Fibroblast of the conjunctiva (primary cell): ENCODE measurements around the gene TBC1D22B.
"Not testable (repeated sequence)": the region's sequence is repeated elsewhere in the genome, so short reads cannot be mapped to it uniquely, and the experiment has no call there.

Experiments
- DNase-seq: peaks from one replicate; pipeline ENCODE4 v3.0.0-alpha.2; 2010; ENCODE audit warnings: low read depth

The TBC1D22B gene

DNA sequence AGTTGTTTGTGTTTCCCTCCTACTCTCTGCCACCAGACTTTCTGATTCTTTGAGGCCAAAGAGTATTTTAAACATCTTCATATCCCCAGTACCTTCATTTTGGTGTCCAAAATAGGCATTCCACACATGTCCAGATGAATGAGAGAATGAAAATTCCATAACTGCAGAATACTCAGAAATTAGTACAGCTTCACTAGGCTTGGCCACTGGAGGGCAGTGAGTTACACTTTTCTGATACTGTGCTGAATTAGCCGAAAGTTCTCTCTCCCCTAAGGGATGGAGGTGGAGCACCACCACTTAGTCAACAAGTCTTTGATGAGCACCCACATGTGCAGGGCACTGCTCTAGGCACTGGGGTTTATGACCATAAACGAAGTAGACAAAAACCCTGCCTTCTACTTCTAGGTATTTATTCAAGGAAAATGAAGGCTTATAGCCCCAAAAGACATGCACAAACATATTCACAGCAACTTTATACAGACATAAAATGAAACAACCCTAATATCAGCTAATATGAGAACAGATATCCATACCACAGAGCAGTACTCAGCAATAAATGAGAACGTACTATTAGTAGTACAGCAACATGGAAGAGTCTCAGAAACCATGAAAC, 46.4 kb downstream of the TBC1D22B start:
- DNase-seq: peak; percentile 17

- no peak for DNase-seq
Observed at GRCh38 chr6:37304766-37305165, 47.2 kb downstream of the TBC1D22B start.

DNA sequence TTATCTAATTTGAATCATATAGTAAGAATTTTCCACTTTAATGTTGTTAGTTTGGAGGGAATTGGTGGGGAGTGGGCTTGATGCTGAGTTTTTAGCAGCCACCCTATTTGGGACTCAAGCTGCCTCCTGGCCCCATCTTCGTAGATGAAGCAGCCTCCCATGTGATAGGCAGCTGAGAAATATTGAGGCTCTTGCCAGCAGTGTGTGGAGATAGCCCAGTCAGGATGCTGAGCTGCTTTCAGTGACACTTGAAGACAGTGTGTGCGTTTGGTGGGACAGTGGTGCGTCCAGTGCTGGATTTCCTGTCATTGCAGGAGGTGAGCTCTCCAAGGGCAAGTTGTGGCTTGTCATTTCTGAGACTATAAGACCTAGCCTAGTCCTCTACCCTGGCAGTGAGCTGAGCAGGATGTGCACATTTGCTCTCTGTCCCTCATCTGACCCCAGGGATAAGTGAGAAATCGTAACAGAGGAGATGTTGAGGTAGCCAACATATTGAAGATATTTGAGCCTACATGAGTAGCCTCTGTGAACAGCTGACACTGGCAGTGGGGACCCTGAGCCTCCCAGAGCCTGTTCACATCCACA, 48.4 kb downstream of the TBC1D22B start:
- no peak for DNase-seq

GRCh38 chr6:37306624-37307222, 49.2 kb downstream of the TBC1D22B start:
- DNase-seq: no peak

DNA sequence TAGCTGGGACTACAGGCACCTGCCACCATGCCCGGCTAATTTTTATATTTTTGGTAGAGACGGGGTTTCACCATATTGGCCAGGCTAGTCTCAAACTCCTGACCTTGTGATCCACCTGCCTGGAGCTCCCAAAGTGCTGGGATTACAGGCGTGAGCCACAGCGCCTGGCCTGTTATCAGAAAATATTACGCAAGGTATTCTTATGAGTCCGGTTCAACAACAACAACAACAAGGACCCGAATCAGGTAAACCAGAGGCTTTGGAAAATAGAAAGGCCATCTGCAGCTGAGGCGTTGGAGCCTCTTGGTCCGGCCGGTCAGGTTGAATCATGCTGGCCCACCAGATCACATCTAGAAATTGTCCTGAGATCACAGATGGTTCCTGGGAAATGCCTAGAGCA, 49.9 kb downstream of the TBC1D22B start:
- not testable (repeated sequence) for DNase-seq

- DNase-seq: peak; percentile 29
Observed at GRCh38 chr6:37308069-37308815, 50.7 kb downstream of the TBC1D22B start.

GRCh38 chr6:37309046-37309445, 51.5 kb downstream of the TBC1D22B start:
- DNase-seq: no peak

- no peak for DNase-seq
Observed at GRCh38 chr6:37309692-37310091, 52.1 kb downstream of the TBC1D22B start.

DNA sequence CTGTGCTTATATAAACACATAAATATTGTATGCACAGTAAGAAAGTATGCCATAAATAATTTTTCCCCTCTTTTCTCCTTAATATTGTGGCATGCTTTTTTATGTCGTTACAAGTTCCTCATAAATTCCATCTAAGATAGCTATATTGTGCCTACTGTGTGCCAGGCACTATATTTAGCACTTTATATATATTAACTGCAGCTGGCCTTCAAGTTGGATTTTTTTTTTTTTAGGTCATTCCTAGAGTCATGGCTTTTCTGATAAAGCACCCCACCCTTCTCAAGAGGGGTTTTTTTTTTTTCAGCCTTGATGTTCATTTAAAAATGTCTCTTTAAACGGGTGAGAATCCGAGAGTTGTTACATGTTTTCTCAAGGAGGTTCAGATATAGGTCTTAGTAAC, 53.4 kb downstream of the TBC1D22B start:
- DNase-seq: no peak

DNA sequence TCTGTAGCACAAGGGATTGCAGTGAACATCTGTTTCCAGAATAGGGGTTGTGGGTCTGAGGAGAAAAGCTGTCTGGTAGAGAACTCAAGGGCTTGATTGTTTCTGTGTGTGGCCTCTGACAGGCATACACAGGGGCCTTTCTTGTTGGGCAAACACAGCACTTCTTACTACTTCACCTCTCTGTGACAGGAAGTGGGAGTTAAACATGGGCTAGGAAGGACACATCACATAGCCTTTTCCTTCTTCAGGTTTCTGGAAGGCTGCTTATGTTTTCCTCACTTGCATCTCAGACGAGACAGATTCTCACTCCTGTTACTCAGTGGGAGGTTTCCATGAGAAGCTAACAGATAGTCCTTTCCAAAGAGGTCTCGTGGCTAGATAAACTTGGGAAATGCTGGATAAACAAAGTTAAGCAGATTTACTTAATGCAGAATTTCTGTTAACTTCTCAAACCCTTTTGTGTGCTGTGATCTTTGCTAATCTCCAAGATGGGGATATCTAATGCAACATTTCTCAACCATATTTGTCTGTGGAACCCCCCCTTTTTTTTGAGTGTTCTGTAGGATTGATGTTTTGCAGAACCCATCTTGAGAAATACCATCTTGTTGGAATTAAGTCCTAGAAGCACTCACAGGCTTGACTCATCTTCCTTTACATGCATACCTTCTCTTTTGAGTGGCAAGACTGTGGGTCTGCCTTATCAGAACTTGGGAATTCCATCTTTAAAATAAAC, 54.3 kb downstream of the TBC1D22B start:
- no peak for DNase-seq

DNA sequence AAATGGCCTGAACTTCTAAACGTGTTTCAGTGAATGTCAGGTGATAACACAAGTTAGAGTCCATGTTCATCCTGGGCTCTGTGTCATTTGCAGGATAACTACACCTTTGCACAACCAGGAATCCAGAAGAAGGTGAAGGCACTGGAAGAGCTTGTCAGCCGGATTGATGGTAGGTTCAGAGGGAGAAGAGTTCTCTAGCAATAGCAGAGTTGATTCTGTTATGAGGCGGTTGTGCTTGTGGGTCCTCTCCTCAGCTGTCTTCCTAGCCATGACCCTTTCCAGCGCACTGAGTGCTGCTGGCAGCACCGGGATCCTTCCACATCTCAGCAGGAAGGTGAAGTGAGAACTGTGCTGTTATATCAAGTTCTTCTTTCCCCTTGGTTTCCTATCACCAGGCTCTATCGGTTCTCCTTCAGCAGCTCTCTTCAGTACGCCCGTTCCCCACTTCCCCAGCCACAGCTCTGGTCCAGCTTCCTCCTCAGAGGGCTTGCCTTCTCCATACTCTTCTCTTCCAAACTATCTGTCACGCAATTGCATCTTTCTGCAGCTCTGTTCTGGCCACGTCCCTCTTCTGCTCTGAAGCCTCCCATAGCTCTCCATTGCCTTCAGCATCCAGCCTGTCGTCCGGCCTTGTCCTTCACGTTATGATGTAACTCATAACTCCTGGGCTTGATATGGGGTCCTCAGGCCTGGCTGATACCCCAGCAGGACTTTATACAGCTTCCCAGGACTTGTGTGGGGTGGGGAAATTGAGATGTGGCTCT, 56.3 kb downstream of the TBC1D22B start:
- DNase-seq: no peak

DNA sequence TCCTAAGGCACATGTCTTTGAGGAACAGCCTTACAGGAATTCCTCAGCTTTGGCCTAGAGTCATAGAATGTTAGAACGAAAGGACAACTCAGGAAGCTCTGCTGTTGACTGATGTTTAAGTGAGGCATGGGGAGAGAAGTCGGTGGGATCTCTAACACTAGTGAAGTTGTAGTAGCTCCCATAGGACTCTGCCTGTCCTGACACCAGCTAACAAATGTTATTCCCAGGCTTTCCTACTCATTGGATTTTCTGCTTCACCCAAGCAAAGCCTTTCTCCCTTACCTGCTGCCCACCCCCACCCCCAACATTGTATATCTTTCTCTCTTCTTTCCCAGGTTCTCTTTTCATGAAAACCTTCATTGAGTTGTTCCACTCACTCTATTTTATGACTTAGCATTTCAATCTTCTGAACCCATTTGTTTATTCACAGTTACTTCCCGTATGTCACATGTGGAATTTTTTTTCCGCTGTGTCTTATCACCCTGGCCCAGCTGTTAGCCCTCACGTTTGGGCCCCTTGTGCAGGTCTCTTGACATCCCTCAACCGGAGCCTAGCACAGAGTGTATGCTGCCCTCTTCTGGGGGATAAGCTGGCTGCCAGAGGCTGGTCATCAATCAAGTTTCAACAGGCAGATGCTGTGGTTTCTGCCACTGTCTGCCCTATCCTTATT, 57.0 kb downstream of the TBC1D22B start:
- DNase-seq: peak; percentile 18

GRCh38 chr6:37315157-37315515, 57.6 kb downstream of the TBC1D22B start:
- no peak for DNase-seq

GRCh38 chr6:37316071-37316470, 58.5 kb downstream of the TBC1D22B start:
- DNase-seq: no peak

GRCh38 chr6:37317312-37318038, 59.9 kb downstream of the TBC1D22B start:
- DNase-seq: no peak

- DNase-seq: no peak
Observed at GRCh38 chr6:37319156-37319555, 61.6 kb downstream of the TBC1D22B start.

DNA sequence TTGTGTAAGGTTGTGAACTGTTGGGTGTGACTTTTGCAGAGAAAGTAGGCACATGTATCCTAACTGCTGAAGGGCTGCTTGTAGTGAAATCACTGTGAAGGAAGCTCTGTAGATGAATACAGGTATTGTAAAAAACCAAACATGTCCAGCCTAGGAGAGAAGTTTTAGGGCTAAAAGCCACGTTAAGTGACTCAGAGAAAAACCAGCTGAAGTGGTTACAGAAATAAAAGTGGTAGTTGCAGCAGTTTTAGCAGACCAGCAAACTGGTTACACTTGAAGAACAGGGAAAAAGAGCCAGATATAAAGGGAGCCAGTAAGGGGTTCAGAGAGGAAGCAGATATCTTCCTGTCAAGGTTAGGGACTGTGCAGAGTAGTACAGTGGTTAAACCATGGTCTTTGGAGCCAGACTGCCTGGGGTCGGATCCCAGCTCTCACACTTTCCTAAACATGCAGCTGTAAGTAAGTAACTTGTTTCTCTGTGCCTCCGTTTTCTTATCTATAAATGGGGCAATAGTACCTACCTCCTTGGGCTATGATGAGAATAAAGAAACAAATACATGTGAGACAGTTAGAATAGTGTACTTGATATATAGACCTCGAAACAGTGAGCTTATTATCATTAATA, 62.4 kb downstream of the TBC1D22B start:
- no peak for DNase-seq

GRCh38 chr6:37320646-37321045, 63.1 kb downstream of the TBC1D22B start:
- DNase-seq: no peak

- DNase-seq: no peak
Observed at GRCh38 chr6:37321101-37321500, 63.5 kb downstream of the TBC1D22B start.
